GM19023 (cell line): ENCODE results near the gene EYA3.
A peak's percentile ranks its signal among the peaks of the same experiment; 100 is the strongest.

Experiments
- ATAC-seq: cut with Tn5 transposase; IDR thresholded peaks from one replicate; pipeline ENCODE4 v1.9.1; 2021; ENCODE audit warnings: mild to moderate bottlenecking, moderate library complexity; ENCODE audit not compliant: unreplicated experiment

The EYA3 gene

DNA sequence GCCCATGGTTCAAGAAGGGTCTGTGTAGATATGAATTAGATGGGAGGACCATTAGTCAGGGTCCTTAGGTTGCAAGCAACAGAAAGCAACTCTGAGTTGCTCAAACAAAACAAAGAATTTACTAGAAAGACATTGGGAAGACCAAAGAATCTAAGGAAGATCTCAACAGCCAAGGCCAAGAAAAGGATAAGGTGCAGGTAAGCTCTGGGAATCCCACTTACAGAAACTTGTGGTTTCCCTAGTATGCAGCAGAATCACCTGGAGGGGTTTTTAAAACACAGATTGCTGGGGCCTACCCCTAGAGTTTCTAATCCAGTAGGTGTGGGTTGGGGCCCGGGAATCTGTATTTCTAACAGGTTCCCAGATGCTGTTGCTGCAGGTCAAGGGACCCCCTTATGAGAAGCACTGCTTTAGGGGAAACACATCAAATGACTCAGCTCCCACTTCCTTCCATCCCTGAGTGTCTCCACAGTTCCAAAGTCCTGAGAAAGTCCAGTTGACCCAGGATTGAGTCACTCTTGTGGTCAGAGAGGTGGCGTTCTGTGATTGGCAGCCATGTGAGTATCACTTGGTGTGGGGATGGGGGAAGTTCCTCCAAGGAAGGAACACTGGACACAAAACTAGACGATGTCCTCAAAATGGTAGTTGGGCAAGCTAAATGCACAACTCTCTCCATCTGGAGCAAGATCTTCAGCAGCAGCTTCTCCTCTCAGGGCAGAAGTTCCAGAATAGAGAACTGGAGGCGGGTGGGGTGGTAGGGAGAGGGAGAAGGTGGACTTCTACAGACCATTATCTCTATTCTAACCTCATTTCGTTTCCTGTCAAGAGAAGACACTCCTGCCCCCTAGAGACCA, 24.2 kb upstream of the EYA3 start:
- ATAC-seq, result no peak

DNA sequence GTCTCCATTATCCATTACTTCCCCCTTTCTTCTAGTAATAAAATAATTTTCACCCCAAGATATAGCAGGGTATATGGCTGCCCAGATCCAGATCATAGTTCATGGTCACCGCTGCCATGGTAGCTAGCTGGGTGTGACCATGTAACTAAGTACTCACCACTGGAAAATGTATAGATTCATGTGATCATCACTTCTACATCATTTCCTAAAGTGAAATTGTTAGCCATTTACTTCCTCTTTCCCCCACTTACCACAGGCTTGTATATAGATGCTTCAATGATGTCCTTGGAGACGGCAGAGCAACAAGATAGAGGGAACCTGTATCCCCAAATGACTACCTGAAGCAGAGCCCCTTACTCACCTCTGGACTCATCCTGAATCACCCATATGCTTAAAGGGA, 22.7 kb upstream of the EYA3 start:
- no peak for ATAC-seq

DNA sequence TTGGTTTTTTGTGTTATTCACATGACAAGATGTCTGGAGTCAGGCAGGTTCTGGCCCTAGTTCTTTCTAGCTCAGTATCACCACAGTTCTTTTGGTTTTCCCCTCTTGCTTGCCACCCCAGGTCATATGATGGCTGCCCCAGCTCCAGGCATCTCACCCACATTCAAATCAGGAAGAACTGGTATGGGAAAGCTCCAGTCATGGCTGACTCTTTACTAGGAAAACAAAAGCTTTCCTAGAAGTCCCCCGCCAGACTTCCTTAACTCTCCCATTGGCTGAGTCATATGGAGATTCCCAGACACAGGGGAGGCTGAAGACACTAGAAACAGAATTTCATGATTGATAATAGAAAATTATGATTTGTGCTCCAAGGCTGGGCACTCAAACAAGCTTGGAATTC, 22.1 kb upstream of the EYA3 start:
- ATAC-seq, result no peak

DNA sequence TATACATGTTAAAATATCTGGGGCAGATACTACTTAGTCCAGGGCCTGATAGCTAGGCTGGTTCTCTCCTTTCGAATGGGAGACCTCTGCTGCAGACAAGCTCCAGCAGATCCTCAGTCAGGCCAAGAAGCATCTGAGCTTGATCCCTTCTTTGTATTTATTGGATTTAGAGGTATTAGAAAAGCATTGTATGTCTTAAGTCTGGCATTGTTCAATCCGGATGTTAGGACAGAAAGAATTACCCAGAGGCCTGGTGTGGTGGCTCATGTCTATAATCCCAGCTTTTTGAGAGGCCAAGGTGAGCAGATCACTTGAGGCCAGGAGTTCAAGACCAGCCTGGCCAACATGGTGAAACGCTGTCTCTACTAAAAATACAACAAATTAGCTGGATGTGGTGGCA, 21.2 kb upstream of the EYA3 start:
- no peak for ATAC-seq

DNA sequence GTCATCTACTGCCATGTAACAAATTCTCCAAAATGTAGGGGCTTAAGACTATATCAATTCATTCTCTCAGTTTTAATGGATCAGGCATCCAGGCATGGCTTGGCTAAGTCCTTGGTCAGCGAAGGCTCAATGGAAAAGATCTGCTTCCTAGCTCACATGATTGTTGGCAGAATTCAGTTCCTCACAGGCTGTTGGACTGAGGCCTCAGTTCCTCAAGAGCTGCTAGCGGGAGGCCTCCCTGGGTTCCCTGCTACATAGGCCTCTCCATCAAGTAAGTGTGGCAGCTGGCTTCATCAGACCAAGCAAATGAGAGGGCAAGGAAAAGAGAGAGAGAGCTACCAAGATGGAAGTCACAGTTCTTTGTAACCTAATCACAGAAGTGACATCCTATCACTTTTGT, 19.6 kb upstream of the EYA3 start:
- ATAC-seq, result no peak

DNA sequence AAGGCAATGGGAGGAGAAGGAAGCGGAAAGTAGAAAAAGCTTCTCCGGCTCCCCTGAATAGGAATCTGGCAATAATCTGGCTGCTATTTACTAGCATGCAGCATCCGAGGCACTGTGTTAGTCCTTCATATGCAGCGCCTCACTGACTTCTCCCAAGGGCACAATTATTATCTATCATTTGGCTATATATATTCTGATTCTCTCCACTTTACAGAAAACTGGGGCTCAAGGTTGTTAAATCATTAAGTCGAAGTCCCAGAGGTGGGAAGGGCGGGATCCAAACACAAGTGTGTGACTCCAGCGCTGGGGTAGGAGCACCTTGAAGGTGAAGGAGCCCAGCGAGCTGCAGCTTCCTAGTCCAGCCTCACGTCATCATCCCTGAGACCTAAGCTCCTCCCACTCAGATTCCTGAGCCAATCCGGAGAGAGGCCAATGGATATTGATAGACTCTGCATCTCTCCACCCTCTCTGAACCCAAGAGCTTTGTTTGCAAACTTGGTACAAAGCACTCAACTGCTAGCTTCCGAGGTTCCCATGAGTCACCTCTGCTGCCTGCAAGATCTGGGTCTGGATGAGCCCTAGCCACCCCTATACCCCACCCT, 16.6 kb upstream of the EYA3 start:
- no peak for ATAC-seq

DNA sequence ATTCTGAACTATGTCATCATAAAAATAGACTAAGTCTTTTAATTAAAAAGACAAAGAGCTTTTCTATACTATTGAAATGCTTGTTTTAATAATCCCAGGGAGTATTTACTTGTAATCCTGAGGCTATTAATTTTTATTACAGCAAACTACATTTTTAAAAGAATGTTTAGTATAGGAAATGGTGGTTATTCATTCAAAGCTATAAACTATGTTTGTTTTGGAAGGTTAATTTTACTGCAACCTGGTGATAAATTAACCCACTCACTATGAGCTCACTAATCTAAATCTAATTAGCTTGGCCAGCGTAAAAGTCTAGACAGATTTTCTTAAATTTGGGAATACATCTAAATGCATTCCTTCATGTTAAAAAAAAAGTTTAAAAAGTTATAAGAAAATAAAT, 13.8 kb upstream of the EYA3 start:
- no peak for ATAC-seq

DNA sequence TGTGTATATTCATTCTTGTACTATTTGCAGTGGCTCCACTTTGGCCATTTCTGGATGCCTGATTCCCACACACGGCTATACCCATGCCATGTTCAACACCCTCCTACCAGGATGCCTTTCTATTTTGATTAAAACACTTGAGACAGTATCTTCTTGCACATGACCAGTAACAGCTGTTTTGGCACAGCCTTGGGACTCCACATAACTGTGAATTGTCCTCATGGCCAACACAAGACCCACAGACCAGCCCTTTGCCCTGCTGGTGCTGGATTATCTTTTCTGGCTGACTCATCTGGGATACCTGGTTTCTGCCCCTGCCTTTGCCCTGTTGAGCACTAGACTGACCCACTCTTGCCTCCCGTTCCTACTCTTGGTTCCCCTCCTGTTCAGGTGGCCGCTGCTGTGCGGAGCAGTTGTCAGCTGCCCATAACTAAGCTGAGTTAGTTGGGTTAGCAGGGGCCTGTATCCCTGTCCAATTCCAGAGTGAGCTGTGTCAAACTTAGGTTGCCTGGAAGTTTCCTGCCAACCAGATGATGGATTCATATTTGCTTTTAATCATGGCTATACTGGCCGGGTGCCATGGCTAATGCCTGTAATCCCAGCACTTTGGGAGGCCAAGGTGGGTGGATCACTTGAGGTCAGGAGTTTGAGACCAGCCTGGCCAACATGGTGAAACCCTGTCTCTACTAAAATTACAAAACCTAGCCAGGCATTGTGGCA, 10.8 kb upstream of the EYA3 start:
- no peak for ATAC-seq

DNA sequence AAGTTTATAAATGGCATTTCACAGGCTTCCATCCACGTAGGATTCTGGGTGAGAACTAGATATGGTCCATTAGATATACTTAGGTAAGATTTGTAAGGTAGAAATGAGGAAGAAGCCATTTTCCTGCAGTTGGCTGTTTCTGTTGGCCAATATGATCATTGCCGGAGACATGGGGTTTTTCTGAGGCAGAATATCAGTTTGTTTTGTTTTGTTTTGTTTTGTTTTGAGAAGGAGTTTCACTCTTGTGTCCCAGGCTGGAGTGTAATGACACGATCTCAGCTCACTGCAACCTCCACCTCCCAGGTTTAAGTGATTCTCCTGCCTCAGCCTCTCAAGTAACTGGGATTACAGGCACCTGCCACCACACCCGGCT, 8.7 kb upstream of the EYA3 start:
- no peak for ATAC-seq

DNA sequence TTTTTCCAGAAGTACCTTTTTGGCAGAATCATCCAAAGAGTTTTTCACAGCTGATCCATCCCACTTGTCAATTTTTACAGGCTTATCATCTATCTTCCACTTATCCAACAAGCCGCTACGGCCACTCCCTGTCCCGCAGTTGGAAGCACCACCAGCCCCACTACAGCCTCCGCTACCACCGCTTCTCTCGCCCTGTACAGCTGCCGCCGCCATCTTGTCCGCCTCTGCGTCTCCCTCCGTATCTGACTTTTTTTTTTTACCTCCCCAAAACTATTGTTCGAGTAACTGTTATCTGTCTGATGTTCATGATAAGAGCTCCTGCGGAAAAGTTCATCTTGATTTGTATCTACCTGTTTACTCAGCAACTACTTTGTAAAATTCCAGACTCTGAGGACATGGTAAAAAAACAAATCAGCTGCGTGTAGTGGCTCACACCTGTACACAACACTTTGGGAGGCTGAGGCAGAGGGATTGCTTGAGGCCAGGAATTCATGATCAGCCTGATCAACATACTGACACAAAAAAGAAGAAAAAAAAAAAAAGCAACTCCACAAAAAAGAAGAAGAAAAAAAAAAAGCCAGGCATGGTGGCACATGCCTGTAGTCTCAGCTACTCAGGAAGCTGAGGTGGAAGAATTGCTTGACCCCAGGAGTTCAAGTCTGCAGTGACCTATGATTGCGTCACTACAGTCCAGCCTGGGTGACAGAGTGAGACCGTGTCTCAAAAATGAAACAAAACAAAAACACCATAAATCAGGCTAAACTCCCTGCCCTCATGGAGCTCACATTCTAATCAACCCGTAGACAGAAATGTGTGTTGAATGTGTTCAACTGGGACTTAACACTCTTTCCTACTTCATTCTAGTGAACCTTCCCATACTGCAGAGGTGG, 8.0 kb upstream of the EYA3 start:
- ATAC-seq, result no peak

DNA sequence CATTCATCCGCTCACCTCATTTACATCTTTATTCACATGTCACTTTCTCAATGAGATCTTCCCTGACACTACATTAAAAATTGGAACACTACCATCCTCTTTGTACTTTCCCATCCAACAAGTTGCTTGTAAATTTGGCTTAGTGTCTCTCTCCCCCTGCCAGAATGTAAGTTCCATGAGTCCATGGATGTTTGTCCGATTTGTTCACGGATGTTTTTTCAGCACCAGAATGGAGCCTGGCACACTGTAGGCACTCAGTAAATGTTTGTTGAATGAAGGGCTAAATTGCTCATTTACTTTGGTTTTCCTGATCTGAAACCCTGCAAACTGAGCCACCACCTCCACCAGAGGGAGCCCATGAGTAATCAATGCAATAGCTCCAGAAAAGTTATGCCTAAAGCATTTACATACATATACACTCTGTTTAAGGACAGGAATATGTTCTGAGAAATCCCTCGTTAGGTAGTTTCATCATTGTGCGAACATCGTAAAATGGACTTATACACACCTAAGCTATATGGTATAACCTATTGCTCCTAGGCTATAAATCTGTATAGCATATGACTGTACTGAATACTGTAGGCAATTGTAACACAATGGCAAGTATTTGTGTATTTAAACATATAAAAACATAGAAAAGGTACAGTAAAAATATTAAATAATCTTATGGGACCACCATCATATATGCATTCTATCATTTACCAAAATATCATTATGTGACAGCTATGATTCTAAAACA, 2.8 kb upstream of the EYA3 start:
- no peak for ATAC-seq

DNA sequence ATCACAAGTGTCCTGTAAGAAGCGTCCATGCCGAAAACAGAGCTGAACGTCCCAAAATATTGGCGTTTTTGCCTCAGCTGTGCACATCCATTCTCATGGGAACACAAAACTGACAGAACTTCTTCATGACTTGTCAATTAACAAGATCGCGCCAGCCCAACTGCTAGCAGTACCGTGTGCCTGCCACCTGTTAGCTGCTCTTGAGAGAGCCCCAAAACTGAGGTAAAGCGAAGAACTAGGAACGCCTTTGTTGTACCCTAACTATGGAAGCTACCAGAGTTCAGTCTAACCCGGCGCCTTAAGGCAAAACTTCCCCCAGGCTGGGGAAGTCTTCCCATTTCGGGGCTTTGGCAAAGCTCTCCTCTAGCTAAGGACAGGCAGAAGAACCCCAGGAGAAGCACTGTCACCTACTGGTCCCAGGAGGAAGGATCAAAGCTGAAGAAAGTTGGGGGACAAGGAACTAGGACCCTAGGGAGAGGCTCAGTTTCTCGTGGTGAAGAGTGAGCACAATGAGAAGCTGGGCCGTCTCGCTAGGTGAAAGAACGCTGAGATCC, 719 bp downstream of the EYA3 start:
- ATAC-seq, result peak; percentile 12

DNA sequence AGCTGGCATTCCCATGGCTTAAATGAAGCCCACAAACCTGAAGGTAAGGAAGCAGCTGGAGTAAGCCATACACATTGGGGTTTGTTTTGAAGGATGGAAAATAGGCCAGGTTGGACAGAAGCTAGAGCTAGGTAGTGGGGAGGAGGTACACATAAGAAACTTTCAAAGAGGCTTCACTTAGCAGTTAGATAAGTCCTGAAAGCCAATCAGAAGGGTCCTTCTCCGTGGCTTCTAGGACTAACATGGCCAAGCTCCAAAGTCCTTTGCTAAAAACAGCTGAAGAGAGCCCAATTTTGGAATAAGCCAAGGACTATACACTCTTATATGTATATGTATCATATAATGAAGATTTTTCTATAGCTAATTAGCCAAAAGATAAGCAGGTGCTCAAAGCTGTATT, 1.8 kb downstream of the EYA3 start:
- no peak for ATAC-seq

DNA sequence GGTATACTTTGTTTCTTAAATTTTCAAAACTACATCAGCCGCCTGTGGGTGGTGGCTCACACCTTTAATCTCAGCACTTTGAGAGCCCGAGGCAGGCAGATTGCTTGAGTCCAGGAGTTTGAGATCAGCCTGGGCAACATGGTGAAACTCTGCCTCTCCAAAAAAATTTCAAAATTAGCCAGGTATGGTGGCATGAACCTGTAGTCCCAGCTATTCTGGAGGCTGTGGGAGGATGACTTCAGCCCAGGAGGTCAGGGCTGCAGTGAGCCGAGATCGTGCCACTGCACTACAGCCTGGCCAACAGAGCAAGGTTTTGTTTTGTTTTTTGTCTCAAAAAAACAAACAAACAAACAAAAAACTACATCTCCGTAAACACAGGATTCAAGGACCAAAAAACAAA, 3.3 kb downstream of the EYA3 start:
- no peak for ATAC-seq

DNA sequence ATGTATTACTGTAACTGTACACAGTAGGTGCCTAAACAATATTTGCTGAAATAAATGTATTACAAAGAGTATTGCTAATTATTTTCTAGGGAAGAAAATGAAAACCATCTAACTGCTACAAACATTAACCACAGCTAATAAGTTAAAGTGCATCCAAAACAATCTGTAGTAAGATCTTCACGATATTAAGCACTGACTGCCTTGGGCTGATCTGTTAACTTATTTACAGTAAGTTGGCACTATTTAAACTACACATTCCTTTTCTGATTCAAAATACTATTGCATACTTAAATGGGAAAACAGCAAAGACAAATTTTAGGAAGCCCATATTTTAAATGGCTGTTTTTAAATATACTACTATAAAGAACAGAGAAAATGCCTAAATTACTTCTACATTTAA, 4.5 kb downstream of the EYA3 start:
- no peak for ATAC-seq

DNA sequence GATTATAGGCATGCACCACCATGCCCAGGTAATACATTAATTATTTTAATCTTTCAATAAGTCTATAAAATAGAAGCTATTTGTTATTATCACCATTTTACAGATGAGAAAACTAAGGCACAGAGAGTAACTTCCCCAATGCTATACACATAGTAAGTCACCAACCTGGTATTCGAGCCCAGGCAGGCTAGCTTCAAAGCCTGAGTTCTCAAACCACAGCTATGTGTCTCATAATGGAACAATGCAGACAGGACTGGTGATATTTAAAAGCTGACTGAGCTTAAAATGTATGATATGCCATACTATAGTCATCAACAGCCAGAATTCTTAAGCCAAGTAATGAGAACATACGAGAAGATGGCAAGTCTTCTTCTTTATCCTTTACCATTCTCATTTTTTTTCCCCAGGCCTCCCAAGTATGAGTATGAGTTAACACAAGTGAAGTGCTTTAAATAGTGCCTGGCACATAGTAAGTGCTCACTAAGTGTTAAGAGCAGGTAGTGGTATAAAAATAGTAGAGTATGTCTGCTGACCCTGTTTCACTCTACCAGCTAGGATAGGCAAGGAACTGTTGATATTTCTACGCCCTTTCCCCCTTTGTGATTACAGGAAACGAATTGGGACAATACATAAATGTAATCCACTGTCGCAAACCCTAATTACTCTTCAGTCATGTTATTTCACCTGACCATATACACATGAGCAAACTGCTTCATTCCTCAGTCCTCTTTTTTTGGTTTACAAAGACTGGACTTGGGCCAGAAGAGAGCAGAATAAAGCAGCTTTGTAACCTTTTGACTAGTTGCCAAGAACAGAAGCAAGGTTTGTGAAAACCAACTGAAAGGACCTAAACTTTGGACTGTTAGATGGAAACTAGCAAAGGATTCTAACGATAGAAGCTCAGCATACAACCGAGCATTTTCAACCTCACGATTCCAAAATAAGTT, 9.5 kb downstream of the EYA3 start:
- no peak for ATAC-seq

DNA sequence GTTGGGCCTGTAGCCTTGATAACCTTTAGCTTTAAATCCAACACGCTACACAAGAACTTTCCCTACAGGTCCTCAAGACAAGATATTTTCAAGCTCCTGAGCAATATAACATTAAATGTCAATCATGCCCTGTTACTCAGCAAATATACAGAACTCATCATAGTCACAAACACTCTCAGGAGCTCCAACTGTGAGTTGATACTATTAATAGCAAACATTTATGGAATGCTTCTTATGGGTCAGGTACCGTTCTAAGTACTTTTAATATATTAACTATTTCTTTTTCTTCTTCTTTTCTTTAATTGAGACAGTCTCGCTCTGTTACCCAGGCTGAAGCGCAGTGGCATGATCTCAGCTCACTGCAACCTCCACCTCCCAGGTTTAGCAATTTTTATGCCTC, 10.1 kb downstream of the EYA3 start:
- no peak for ATAC-seq

DNA sequence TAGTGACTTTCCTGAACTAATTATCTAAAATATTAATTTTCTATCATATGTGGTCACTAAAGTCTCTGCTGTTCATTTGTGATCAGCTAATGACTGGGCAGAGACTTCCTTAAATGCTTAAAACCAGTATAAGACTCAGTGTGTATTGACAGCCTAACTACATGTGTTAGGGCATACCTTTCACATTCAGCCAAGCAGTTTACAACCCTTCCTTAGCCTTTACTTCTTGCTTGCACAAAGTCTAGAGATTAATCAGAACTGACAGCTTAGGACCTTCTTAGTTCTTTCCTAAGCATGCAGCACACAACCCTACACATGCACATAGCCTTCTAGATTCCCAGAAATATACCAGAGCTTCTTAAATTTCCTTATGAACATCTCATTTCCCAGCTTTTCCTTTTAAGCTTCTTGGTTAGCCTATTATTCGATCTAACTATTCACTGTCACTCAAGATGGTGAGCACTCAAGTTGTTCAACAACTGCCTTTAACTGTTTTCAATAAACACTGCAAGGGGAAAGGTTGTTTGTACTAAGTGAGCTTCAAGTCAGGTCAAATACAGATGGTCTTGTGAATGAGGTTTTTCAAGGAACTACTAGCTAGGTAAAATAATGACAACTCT, 13.4 kb downstream of the EYA3 start:
- ATAC-seq, result no peak

DNA sequence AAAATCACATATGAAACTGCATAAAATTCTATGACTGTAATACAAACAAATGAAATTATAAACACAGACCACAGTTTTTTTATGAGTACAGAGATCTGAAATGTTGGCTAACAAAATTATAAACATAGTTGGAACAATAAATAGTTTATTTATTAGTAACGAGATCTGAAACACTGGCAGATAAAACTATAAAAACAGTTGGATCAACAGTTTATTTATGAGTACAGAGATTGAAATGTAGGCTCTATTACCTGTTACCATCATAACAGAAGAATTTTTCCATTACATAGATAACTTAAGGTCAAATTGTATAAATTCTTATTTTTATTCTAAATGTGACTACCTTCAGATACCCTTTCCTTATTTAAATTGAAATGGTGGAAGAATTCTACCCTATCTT, 14.5 kb downstream of the EYA3 start:
- ATAC-seq, result no peak
